Natural killer cell (primary cell): Measurements from ENCODE around the gene ESRRG. TPM values are rescaled to one million over a fixed set of nuclear protein-coding genes. Genes with fewer than 3 reads are reported as not detected.

Experiments used
- ATAC-seq, 3 donors: fragments of 150-1000 bp in 2 of 3; fragments of 200-7000 bp in 1 of 3; cut with Tn5 transposase; 1 replicate in 1 of 3; 2 replicates in 2 of 3; pipeline ENCODE4 v1.10.0; 2021; ENCODE audit warnings: mild to moderate bottlenecking in 2 of 3, moderate library complexity in 2 of 3
- DNase-seq, 2 donors: peaks; one replicate each; pipeline versions ENCODE4 v3.0.0 to v3.0.0-alpha.2; 2013 to 2021; ENCODE audit warnings: mixed read lengths in 1 of 2
- H3K27ac ChIP-seq: one replicate; pipeline ENCODE4 v1.5.1; 2013; ENCODE audit warnings: mild to moderate bottlenecking, low read length
- H3K27me3 ChIP-seq: one replicate; pipeline ENCODE4 v1.6.1; 2013; ENCODE audit warnings: low read length; ENCODE audit not compliant: control insufficient read depth, insufficient read depth
- H3K36me3 ChIP-seq: one replicate; pipeline ENCODE4 v1.6.1; 2013; ENCODE audit warnings: low read length; ENCODE audit not compliant: control insufficient read depth, insufficient read depth
- H3K4me1 ChIP-seq: one replicate; pipeline ENCODE4 v1.6.1; 2013; ENCODE audit warnings: low read length; ENCODE audit not compliant: control insufficient read depth, insufficient read depth
- H3K4me3 ChIP-seq: one replicate; pipeline ENCODE4 v1.5.1; 2013; ENCODE audit warnings: low read length
- H3K9me3 ChIP-seq: one replicate; pipeline ENCODE4 v1.6.1; 2013; ENCODE audit warnings: low read length; ENCODE audit not compliant: control insufficient read depth, insufficient read depth
- H3K27ac Mint-ChIP-seq, 2 donors: one replicate each; pipeline ENCODE4 v1.8.0; 2022; ENCODE audit warnings: mild to moderate bottlenecking in 2 of 2, mixed read lengths in 2 of 2, moderate library complexity in 1 of 2
- H3K27me3 Mint-ChIP-seq, 2 donors: one replicate each; pipeline ENCODE4 v1.8.0; 2022; ENCODE audit warnings: low read depth in 2 of 2, mixed read lengths in 2 of 2
- H3K36me3 Mint-ChIP-seq: one replicate; pipeline ENCODE4 v1.8.0; 2022; ENCODE audit warnings: mixed read lengths
- H3K4me1 Mint-ChIP-seq, 2 donors: one replicate each; pipeline ENCODE4 v1.8.0; 2022; ENCODE audit warnings: mixed read lengths in 2 of 2
- H3K4me3 Mint-ChIP-seq: one replicate; pipeline ENCODE4 v1.8.0; 2022; ENCODE audit warnings: mild to moderate bottlenecking, moderate library complexity, mixed read lengths
- H3K9me3 Mint-ChIP-seq, 2 donors: one replicate each; pipeline ENCODE4 v1.8.0; 2022; ENCODE audit warnings: mixed read lengths in 2 of 2
- CTCF ChIP-seq: fragments of 200-600 bp; IDR thresholded peaks from one replicate; pipeline ENCODE4 v1.8.0; 2022; ENCODE audit warnings: antibody characterized with exemption
- WGBS: methylation state at CpG from one replicate; pipeline ENCODE4 v1.1.7; 2013; ENCODE audit warnings: missing lambda C conversion rate; ENCODE audit not compliant: insufficient coverage; 5-methylcytosine and 5-hydroxymethylcytosine counted together
- intact Hi-C: fragments of 100-400 bp; cut with micrococcal nuclease; formaldehyde crosslinking; loops from one replicate; pipeline ENCODE4 v1.14.2; 2022
- total RNA-seq, 4 donors: library from RNA; stranded (reverse); fragments of 120-200 nt in 1 of 4; gene quantifications; one replicate each; pipeline versions ENCODE4 v1.2.3 to v1.2.4, GENCODE V29; 2013 to 2022

ESRRG gene
- not detected for total RNA-seq
- total RNA-seq (2013): not detected

GRCh38 chr1:216723274-216723780, at the start of gene ESRRG:
TSS of gene ESRRG (minus strand) at chr1:216723429. CDS start at chr1:216723299, 130 bp downstream.
- TF ChIP-seq CTCF: no peak
- H3K4me3 Mint-ChIP-seq: no peak within 1 kb of the TSS
- H3K27ac ChIP-seq: no peak within 1 kb of the TSS
- H3K9me3 Mint-ChIP-seq: peaks cover 3 to 11% of the 10 kb centered on the region in 2 donors
- H3K27ac Mint-ChIP-seq: no peak within 1 kb of the TSS
- H3K9me3 ChIP-seq: no peaks in the 10 kb centered on the region
- no peaks in the 10 kb centered on the region for H3K36me3 ChIP-seq
- no peaks in the 10 kb centered on the region for H3K4me1 Mint-ChIP-seq
- no peaks in the 10 kb centered on the region for H3K36me3 Mint-ChIP-seq
- DNase-seq: no peak
- WGBS: 1% methylated on average over 15 of the region's 17 CpGs
- intact Hi-C loops: no loop called here
- no peak within 1 kb of the TSS for H3K4me3 ChIP-seq
- no peak for ATAC-seq
- no peaks in the 10 kb centered on the region for H3K4me1 ChIP-seq
- peaks cover 0 to 5% of the 10 kb centered on the region in 2 donors for H3K27me3 Mint-ChIP-seq
- H3K27me3 ChIP-seq: peaks cover 5% of the 10 kb centered on the region

- Mint-ChIP-seq H3K4me1 (no peaks in the 10 kb centered on the region), H3K36me3 (peaks cover 6% of the 10 kb centered on the region), H3K27ac (no peak overlapping the region), H3K4me3 (no peak overlapping the region), H3K27me3 (no peaks in the 10 kb centered on the region), H3K9me3 (peaks cover 9 to 22% of the 10 kb centered on the region in 2 donors)
- Histone ChIP-seq H3K9me3 (no peaks in the 10 kb centered on the region), H3K4me3 (no peak overlapping the region), H3K27me3 (no peaks in the 10 kb centered on the region), H3K4me1 (no peaks in the 10 kb centered on the region), H3K27ac (no peak overlapping the region), H3K36me3 (no peaks in the 10 kb centered on the region)
- TF ChIP-seq CTCF: no peak
- intact Hi-C loops: no loop called here
- DNase-seq: no peak
- 67% methylated on average over 4 of the region's 4 CpGs for WGBS
- no peak for ATAC-seq
Observed at GRCh38 chr1:216771922-216772321, 48.7 kb upstream of the ESRRG start.

DNA sequence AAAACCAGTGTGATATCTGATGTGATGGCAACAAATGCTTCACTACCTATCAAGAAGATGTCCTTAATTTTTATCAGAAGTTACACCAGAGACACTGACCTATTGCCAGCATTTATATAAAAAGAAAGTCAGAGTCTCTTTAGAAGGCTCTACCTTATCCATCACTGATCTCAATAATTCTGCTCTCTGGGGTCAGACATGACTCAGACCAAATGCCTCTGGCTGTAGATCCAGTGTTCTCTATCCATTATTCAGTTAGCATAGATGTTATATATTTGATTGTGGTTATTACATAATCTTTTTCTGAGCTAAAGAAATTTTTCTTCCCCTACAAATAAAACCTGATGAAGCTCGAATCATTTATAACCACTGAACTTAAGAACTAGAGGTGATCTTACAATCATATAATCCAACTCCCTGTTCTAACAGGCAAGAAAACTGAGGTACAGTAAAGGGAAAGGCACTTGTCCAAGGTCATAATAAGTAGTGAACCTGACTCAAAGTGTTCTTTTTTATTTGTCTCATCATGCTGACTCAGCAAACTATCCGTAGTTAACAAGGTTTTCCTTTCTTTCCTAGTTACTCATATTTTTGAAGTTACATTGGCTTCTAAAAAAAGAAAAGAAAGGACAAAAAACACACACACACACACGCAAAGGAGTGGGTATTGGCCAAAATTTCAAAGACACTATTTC, 43.6 kb upstream of the ESRRG start:
- no peak overlapping the region for H3K27ac Mint-ChIP-seq
- Histone ChIP-seq H3K9me3 (no peaks in the 10 kb centered on the region), H3K4me3 (no peak overlapping the region), H3K36me3 (no peaks in the 10 kb centered on the region), H3K27me3 (no peaks in the 10 kb centered on the region), H3K27ac (no peak overlapping the region), H3K4me1 (no peaks in the 10 kb centered on the region)
- ATAC-seq (no peak), DNase-seq (no peak)
- peaks cover 7 to 9% of the 10 kb centered on the region in 2 donors for H3K9me3 Mint-ChIP-seq
- no peak overlapping the region for H3K4me3 Mint-ChIP-seq
- H3K4me1 Mint-ChIP-seq: no peaks in the 10 kb centered on the region
- H3K27me3 Mint-ChIP-seq: no peaks in the 10 kb centered on the region
- WGBS: 50% methylated on average over 2 of the region's 3 CpGs
- TF ChIP-seq CTCF: no peak
- intact Hi-C loops: no loop called here
- no peaks in the 10 kb centered on the region for H3K36me3 Mint-ChIP-seq
